Body of pancreas (tissue), 4 donors: ENCODE data around the gene COL9A3. TPM values are rescaled to one million over a fixed set of nuclear protein-coding genes. Genes with fewer than 3 reads are reported as not detected.

ENCODE experiments used
- ATAC-seq: fragments of 150-250 bp; one replicate; pipeline ENCODE4 v1.9.1; 2016
- DNase-seq, 4 donors: peaks; one replicate each; pipeline ENCODE4 v3.0.0-alpha.2; 2019
- H3K27ac ChIP-seq, 4 donors: fragments of 200-600 bp; sonication (generic); 1 replicate in 3 of 4; 2 replicates in 1 of 4; pipeline versions ENCODE4 v1.5.1 to v1.6.1; 2016 to 2019; ENCODE audit warnings: mild to moderate bottlenecking in 1 of 4, mixed read lengths in 1 of 4, moderate library complexity in 1 of 4
- H3K27me3 ChIP-seq, 2 donors: fragments of 200-600 bp; sonication (generic); one replicate each; pipeline ENCODE4 v1.6.0; 2016; ENCODE audit warnings: mild to moderate bottlenecking in 1 of 2
- H3K36me3 ChIP-seq, 2 donors: fragments of 200-600 bp; sonication (generic); replicated peaks in 1 of 2; 2 replicates each; pipeline ENCODE4 v1.5.1; 2016; ENCODE audit warnings: low read depth in 2 of 2; ENCODE audit not compliant: insufficient read depth in 1 of 2
- H3K4me1 ChIP-seq: fragments of 200-600 bp; sonication (generic); one replicate; pipeline ENCODE4 v1.6.0; 2016
- H3K4me3 ChIP-seq, 2 donors: fragments of 200-600 bp; sonication (generic); 1 replicate in 1 of 2; 2 replicates in 1 of 2; pipeline ENCODE4 v1.5.1; 2016 to 2019
- H3K9me3 ChIP-seq, 3 donors: fragments of 200-600 bp; sonication (generic); 1 replicate in 2 of 3; 2 replicates in 1 of 3; pipeline ENCODE4 v1.5.1; 2016
- POLR2A ChIP-seq, 3 donors: fragments of 450-650 bp; IDR thresholded peaks; one replicate each; pipeline ENCODE4 v1.6.1; 2016; ENCODE audit warnings: antibody characterized with exemption in 3 of 3, mild to moderate bottlenecking in 2 of 3
- WGBS, 2 donors: methylation state at CpG; one replicate each; pipeline ENCODE4 v1.1.5; 2017; 5-methylcytosine and 5-hydroxymethylcytosine counted together
- intact Hi-C: fragments of 100-400 bp; cut with DNase I; formaldehyde crosslinking; loops from one replicate; pipeline ENCODE4 v1.15.1; 2023
- total RNA-seq, 2 donors: library from RNA; depleted of rRNA; stranded (reverse); fragments of >200 nt; gene quantifications; one replicate each; pipeline ENCODE4 v1.1.0, GENCODE V29; 2016
- TF ChIP-seq, protein P1 (sequence below), 7 experiments: fragments of 450-650 bp in 4 of 7; fragments of 200-600 bp in 3 of 7; sonication (generic) in 3 of 7; IDR thresholded peaks; one replicate each; pipeline ENCODE4 v1.5.1; 2016 to 2019; ENCODE audit warnings: antibody characterized with exemption in 7 of 7

Gene COL9A3
- total RNA-seq, 2 donors from 2014 or later: 25.2 to 69.5 TPM

DNA sequence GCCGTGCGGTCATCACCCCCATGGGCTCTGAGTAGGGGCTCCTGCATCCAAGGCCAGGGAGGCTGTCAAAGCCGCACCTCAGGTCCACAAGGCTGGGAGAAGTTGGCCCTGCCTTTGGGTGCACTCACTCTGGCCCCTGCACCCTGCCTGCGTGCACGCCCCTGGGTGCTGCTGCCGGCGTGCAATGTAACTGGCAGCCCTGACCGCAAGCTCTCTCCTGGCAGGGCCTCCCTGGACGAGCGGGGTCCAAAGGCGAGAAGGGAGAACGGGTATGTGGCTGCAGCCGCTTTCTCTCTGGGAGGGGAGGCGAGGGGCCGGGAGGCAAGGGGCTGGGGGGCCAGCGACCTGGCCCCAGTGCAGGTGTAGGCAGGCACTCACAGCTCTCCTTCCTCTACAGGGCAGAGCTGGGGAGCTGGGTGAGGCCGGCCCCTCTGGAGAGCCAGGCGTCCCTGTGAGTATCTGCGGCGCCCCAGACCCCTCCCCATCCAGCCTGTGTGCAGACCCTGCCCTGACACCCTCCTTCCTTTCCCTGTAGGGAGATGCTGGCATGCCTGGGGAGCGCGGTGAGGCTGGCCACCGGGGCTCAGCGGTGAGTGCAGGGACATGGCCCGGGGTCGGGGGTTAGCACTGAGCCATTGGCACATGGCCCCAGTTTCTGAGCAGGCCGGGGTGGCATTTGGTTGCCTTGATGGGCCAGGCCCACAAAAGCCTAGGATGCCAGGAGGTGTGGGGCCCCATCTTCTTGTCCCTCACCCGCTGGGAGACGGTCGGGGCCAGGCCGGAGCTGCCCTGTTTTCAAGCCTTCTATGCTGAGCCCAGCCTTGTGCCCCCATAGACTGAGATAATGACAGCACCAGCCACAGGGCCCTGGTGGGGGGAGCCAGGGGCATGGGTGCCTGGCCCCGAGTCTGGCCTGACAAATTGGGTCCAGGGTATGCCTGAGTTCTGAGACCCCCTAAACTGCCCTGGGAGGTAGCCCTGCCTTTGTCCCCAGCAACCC, 12.7 kb downstream of the COL9A3 start:
- no peaks in the 10 kb centered on the region for H3K27me3 ChIP-seq
- H3K9me3 ChIP-seq: no peaks in the 10 kb centered on the region
- 82 to 91% methylated on average over 23 to 31 of the region's 32 CpGs for WGBS, 2 donors
- no peak overlapping the region for H3K4me3 ChIP-seq
- no peak for DNase-seq
- TF ChIP-seq POLR2A (IDR thresholded peaks at IDR 0.05): no peak
- TF ChIP-seq, protein P1, sequence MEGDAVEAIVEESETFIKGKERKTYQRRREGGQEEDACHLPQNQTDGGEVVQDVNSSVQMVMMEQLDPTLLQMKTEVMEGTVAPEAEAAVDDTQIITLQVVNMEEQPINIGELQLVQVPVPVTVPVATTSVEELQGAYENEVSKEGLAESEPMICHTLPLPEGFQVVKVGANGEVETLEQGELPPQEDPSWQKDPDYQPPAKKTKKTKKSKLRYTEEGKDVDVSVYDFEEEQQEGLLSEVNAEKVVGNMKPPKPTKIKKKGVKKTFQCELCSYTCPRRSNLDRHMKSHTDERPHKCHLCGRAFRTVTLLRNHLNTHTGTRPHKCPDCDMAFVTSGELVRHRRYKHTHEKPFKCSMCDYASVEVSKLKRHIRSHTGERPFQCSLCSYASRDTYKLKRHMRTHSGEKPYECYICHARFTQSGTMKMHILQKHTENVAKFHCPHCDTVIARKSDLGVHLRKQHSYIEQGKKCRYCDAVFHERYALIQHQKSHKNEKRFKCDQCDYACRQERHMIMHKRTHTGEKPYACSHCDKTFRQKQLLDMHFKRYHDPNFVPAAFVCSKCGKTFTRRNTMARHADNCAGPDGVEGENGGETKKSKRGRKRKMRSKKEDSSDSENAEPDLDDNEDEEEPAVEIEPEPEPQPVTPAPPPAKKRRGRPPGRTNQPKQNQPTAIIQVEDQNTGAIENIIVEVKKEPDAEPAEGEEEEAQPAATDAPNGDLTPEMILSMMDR (IDR thresholded peaks at IDR 0.05): no peak
- intact Hi-C loops: no loop called here
- no peaks in the 10 kb centered on the region for H3K36me3 ChIP-seq
- no peak overlapping the region for H3K27ac ChIP-seq
- H3K4me1 ChIP-seq: peaks cover 34% of the 10 kb centered on the region
- no peak for ATAC-seq

- H3K27ac ChIP-seq: no peak overlapping the region
- no peak for DNase-seq
- H3K9me3 ChIP-seq: no peaks in the 10 kb centered on the region
- ATAC-seq: no peak
- peaks cover 29% of the 10 kb centered on the region for H3K4me1 ChIP-seq
- H3K36me3 ChIP-seq: no peaks in the 10 kb centered on the region
- intact Hi-C loops: no loop called here
- no peak overlapping the region for H3K4me3 ChIP-seq
- no peak for TF ChIP-seq POLR2A (IDR thresholded peaks at IDR 0.05)
- TF ChIP-seq, protein P1 (IDR thresholded peaks at IDR 0.05): no peak
- no peaks in the 10 kb centered on the region for H3K27me3 ChIP-seq
- 83% methylated on average over 13 of the region's 14 CpGs; no CpG with 5 or more reads in 1 of the 2 donors for WGBS, 2 donors
Measured at GRCh38 chr20:62830251-62830650, 13.4 kb downstream of the COL9A3 start.

GRCh38 chr20:62830821-62831220, 14.0 kb downstream of the COL9A3 start:
- H3K4me1 ChIP-seq: peaks cover 27% of the 10 kb centered on the region

DNA sequence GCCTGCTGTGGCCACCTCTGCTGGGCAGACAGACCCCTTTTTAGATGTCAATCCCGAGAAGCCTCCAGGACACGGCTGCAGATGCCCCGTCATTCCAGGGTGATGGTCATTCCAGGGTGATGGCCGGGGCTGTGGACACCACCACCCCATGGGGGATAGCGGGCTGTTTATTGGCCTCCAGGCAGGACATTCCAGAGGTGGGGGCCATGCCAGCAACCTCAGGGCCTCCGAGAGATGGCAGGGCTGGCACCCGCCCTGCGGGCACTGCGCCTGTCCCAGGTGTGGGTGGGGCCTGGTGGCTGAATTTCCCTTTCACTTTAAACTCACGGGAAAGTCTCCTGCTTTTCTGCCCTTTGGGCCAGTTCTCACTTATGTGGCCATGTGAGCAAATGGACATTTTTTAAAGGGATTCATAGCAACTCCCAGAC, 14.5 kb downstream of the COL9A3 start:
- intact Hi-C loops: no loop called here
- Histone ChIP-seq H3K36me3 (no peaks in the 10 kb centered on the region), H3K27me3 (no peaks in the 10 kb centered on the region), H3K4me1 (peaks cover 27% of the 10 kb centered on the region), H3K9me3 (no peaks in the 10 kb centered on the region), H3K27ac (peak overlapping the region; percentile 44 to 78 (median 70)), H3K4me3 (no peak overlapping the region)
- no peak for TF ChIP-seq POLR2A (IDR thresholded peaks at IDR 0.05)
- TF ChIP-seq, protein P1 (IDR thresholded peaks at IDR 0.05): no peak
- 38 to 40% methylated on average over 1 to 10 of the region's 10 CpGs for WGBS, 2 donors
- peak; percentile 82 for ATAC-seq
- DNase-seq: peak; percentile 69 to 83 (median 81)

More at GRCh38 chr20:62830821-62831220, 14.0 kb downstream of the COL9A3 start:
- WGBS, 2 donors: 85 to 92% methylated on average over 15 to 17 of the region's 22 CpGs
- Histone ChIP-seq H3K4me3 (no peak overlapping the region), H3K9me3 (no peaks in the 10 kb centered on the region), H3K27me3 (no peaks in the 10 kb centered on the region), H3K36me3 (no peaks in the 10 kb centered on the region), H3K27ac (peak overlapping the region; percentile 44 to 78 (median 70))
- TF ChIP-seq POLR2A (IDR thresholded peaks at IDR 0.05): no peak
- TF ChIP-seq, protein P1 (IDR thresholded peaks at IDR 0.05): no peak
- ATAC-seq: no peak
- peak in 1 of 4 donors; percentile 17 for DNase-seq
- intact Hi-C loops: no loop called here
